ENCODE measurements around the gene STAB1.

GRCh38 chr3:52473026-52473425, 22.1 kb upstream of the STAB1 start:
- TF ChIP-seq CTCF (IDR thresholded peaks at IDR 0.05): no peak
- TF ChIP-seq POLR2A (IDR thresholded peaks at IDR 0.05): no peak
- no peak for TF ChIP-seq EP300 (IDR thresholded peaks at IDR 0.05)
